Measurements from ENCODE around the gene STK17B. TPM values are rescaled to one million over a fixed set of nuclear protein-coding genes. Genes with fewer than 3 reads are reported as not detected.

Gene STK17B
- total RNA-seq, 2 donors from 2014 or later, result 40.2 to 47.6 TPM

- no peaks in the 10 kb centered on the region for H3K9me3 ChIP-seq
- no peak for DNase-seq (ENCODE audit: low spot score)
- H3K27ac ChIP-seq, result peak overlapping the region; percentile 50 to 57
- peaks cover 9 to 23% of the 10 kb centered on the region in 2 donors for H3K4me1 ChIP-seq (ENCODE audit: control insufficient read depth in 1 of 2, low read depth in 2 of 2)
- no peaks in the 10 kb centered on the region for H3K27me3 ChIP-seq (replicated peaks; ENCODE audit: insufficient read depth)
- ATAC-seq (ENCODE audit: insufficient number of reproducible peaks, low FRiP score, low read depth), result no peak
- no peak for TF ChIP-seq CTCF (IDR thresholded peaks at IDR 0.05)
- no peaks in the 10 kb centered on the region for H3K36me3 ChIP-seq
- H3K4me3 ChIP-seq, result peak overlapping the region; percentile 95
Observed at GRCh38 chr2:196171946-196172345, 568 bp upstream of the STK17B start.

GRCh38 chr2:196170606-196171247, 651 bp downstream of the STK17B start:
- Histone ChIP-seq H3K9me3 (no peaks in the 10 kb centered on the region), H3K36me3 (no peaks in the 10 kb centered on the region), H3K27ac (peak overlapping the region; percentile 80 to 85), H3K4me1 (ENCODE audit: control insufficient read depth in 1 of 2, low read depth in 2 of 2) (peaks cover 16 to 31% of the 10 kb centered on the region in 2 donors), H3K4me3 (peak overlapping the region; percentile 95), H3K27me3 (replicated peaks; ENCODE audit: insufficient read depth) (no peaks in the 10 kb centered on the region)
- TF ChIP-seq CTCF (IDR thresholded peaks at IDR 0.05), result no peak
- DNase-seq (ENCODE audit: low spot score), result no peak
- ATAC-seq (ENCODE audit: insufficient number of reproducible peaks, low FRiP score, low read depth), result no peak

- no peaks in the 10 kb centered on the region for H3K9me3 ChIP-seq
- no peaks in the 10 kb centered on the region for H3K27me3 ChIP-seq (replicated peaks; ENCODE audit: insufficient read depth)
- no peak for TF ChIP-seq CTCF (IDR thresholded peaks at IDR 0.05)
- H3K27ac ChIP-seq, result peak overlapping the region; percentile 80 to 85
- H3K4me1 ChIP-seq (ENCODE audit: control insufficient read depth in 1 of 2, low read depth in 2 of 2), result peaks cover 20 to 35% of the 10 kb centered on the region in 2 donors
- H3K36me3 ChIP-seq, result no peaks in the 10 kb centered on the region
- H3K4me3 ChIP-seq, result peak overlapping the region; percentile 95
- ATAC-seq (ENCODE audit: insufficient number of reproducible peaks, low FRiP score, low read depth), result no peak
- no peak for DNase-seq (ENCODE audit: low spot score)
Observed at GRCh38 chr2:196170213-196170605, 1.2 kb downstream of the STK17B start.

GRCh38 chr2:196169516-196169915, 1.9 kb downstream of the STK17B start:
- no peak for TF ChIP-seq CTCF (IDR thresholded peaks at IDR 0.05)
- Histone ChIP-seq H3K4me3 (peak overlapping the region; percentile 95), H3K27me3 (replicated peaks; ENCODE audit: insufficient read depth) (no peaks in the 10 kb centered on the region), H3K36me3 (no peaks in the 10 kb centered on the region), H3K9me3 (no peaks in the 10 kb centered on the region), H3K27ac (peak overlapping the region in 1 of 2 donors; percentile 85), H3K4me1 (ENCODE audit: control insufficient read depth in 1 of 2, low read depth in 2 of 2) (peaks cover 27 to 35% of the 10 kb centered on the region in 2 donors)
- no peak for DNase-seq (ENCODE audit: low spot score)
- ATAC-seq (ENCODE audit: insufficient number of reproducible peaks, low FRiP score, low read depth), result no peak

- Histone ChIP-seq H3K4me1 (ENCODE audit: control insufficient read depth in 1 of 2, low read depth in 2 of 2) (peaks cover 28 to 35% of the 10 kb centered on the region in 2 donors), H3K27ac (no peak overlapping the region), H3K27me3 (replicated peaks; ENCODE audit: insufficient read depth) (no peaks in the 10 kb centered on the region), H3K36me3 (no peaks in the 10 kb centered on the region), H3K9me3 (no peaks in the 10 kb centered on the region), H3K4me3 (peak overlapping the region; percentile 95)
- ATAC-seq (ENCODE audit: insufficient number of reproducible peaks, low FRiP score, low read depth), result no peak
- no peak for TF ChIP-seq CTCF (IDR thresholded peaks at IDR 0.05)
- DNase-seq (ENCODE audit: low spot score), result no peak
Observed at GRCh38 chr2:196168181-196168580, 3.2 kb downstream of the STK17B start.

Measured in thoracic aorta (tissue), 2 donors.